ENCODE results near the gene MAMDC2. TPM values are rescaled to one million over a fixed set of nuclear protein-coding genes. Genes with fewer than 3 reads are reported as not detected.

MAMDC2 gene
- total RNA-seq, 3 donors from 2014 or later, result 17.0 to 33.9 (median 18.7) TPM

DNA sequence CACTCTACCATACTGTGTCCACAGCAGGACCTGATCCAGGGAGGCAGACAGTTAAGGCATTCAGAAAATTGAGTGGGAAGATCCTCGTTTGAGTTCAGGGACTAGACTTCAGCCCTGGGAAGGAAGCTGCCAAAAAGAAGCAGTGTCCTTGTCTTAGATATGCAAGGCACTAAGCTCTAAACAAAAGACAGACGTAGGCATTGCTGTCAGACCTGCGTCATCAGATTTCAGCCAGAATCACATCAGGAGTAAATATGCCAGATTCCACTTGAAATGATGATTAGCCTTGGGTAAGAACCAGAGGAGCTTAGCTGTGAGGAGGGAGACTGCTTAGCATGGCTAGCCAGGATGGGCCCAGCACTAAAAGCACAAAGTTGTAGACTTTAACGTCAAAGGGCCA, 56.7 kb downstream of the MAMDC2 start:
- no peaks in the 10 kb centered on the region for H3K4me1 ChIP-seq
- no peaks in the 10 kb centered on the region for H3K36me3 ChIP-seq
- intact Hi-C loops (cut with DNase I; ENCODE audit: low total_unique reads), result no loop called here
- no peak for TF ChIP-seq POLR2A (IDR thresholded peaks at IDR 0.05)
- TF ChIP-seq, protein P1, sequence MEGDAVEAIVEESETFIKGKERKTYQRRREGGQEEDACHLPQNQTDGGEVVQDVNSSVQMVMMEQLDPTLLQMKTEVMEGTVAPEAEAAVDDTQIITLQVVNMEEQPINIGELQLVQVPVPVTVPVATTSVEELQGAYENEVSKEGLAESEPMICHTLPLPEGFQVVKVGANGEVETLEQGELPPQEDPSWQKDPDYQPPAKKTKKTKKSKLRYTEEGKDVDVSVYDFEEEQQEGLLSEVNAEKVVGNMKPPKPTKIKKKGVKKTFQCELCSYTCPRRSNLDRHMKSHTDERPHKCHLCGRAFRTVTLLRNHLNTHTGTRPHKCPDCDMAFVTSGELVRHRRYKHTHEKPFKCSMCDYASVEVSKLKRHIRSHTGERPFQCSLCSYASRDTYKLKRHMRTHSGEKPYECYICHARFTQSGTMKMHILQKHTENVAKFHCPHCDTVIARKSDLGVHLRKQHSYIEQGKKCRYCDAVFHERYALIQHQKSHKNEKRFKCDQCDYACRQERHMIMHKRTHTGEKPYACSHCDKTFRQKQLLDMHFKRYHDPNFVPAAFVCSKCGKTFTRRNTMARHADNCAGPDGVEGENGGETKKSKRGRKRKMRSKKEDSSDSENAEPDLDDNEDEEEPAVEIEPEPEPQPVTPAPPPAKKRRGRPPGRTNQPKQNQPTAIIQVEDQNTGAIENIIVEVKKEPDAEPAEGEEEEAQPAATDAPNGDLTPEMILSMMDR (IDR thresholded peaks at IDR 0.05), result no peak
- TF ChIP-seq POLR2AphosphoS5 (IDR thresholded peaks at IDR 0.05), result no peak
- H3K27me3 ChIP-seq, result no peaks in the 10 kb centered on the region
- H3K4me3 ChIP-seq, result no peak overlapping the region
- H3K9me3 ChIP-seq, result no peaks in the 10 kb centered on the region
- DNase-seq (ENCODE audit: low spot score in 2 of 2), result no peak
- no peak overlapping the region for H3K27ac ChIP-seq

DNA sequence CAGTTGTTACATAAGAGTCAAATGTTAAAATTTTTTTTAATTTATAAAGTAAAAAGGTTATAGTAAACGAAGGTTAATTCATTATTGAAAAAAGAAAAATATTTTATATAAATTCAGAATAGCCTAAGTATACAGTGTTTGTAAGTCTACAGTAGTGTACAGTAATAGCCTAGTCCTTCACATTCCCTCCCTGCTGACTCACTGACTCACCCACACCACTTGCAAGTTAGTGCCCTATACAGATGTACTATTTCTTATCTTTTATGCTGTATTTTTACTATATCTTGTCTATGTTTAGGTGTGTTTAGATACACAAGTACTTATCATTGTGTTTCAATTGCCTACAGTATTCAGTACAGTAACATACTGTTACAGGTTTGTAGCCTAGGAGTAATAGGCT, 57.6 kb downstream of the MAMDC2 start:
- no peak for DNase-seq (ENCODE audit: low spot score in 2 of 2)
- Histone ChIP-seq H3K27me3 (no peaks in the 10 kb centered on the region), H3K27ac (no peak overlapping the region), H3K4me1 (no peaks in the 10 kb centered on the region), H3K9me3 (no peaks in the 10 kb centered on the region), H3K4me3 (no peak overlapping the region), H3K36me3 (no peaks in the 10 kb centered on the region)
- no peak for TF ChIP-seq POLR2A (IDR thresholded peaks at IDR 0.05)
- TF ChIP-seq, protein P1 (IDR thresholded peaks at IDR 0.05), result no peak
- TF ChIP-seq POLR2AphosphoS5 (IDR thresholded peaks at IDR 0.05), result no peak
- intact Hi-C loops (cut with DNase I; ENCODE audit: low total_unique reads), result no loop called here

DNA sequence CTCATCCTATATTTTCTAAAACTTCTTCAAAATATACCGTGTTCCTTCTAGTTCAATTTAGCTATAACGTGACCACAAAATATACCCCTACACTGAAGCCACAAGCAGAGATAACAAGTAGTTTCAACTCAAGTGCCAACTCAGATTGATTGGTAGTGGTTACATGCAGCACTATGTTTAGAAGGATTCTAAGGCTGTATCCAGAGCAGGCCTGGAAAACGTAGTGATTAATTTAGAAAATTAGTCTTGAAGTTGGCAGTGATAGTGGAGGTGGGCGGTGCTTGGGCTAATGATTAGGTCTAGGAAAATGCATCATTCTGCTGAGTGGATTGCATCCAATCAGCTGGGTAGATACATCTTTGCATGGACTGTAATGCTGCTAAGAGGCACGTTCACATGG, 61.5 kb downstream of the MAMDC2 start:
- H3K4me1 ChIP-seq, result no peaks in the 10 kb centered on the region
- intact Hi-C loops (cut with DNase I; ENCODE audit: low total_unique reads), result loop anchor here (5.0 kb wide), 1 partner anchor 63 kb away; the partner anchor contains the start of gene MAMDC2
- TF ChIP-seq POLR2AphosphoS5 (IDR thresholded peaks at IDR 0.05), result no peak
- TF ChIP-seq, protein P1 (IDR thresholded peaks at IDR 0.05), result no peak
- no peak overlapping the region for H3K27ac ChIP-seq
- DNase-seq (ENCODE audit: low spot score in 2 of 2), result no peak
- H3K36me3 ChIP-seq, result no peaks in the 10 kb centered on the region
- no peaks in the 10 kb centered on the region for H3K27me3 ChIP-seq
- no peaks in the 10 kb centered on the region for H3K9me3 ChIP-seq
- H3K4me3 ChIP-seq, result no peak overlapping the region

DNA sequence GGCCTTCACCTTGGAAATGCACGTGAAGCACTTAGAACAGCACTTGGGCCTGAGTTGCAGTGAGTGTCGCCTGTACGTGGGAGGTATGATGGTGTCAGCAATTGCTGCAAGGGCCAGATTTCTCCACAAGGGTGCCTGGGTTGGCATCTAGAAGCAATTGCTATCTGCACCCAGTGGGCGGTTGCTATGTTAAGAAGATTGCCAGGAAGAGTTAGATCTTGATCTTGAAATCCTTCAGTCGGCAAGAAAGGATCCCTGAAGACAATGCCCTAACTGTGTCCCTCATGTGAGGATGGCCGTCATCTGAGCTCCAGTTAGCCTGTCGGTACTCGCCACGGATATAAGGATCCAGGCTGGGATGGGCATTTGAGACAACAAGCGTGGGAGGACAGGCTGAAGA, 62.9 kb downstream of the MAMDC2 start:
- Histone ChIP-seq H3K4me1 (no peaks in the 10 kb centered on the region), H3K4me3 (no peak overlapping the region), H3K27ac (peak overlapping the region; percentile 51 to 66), H3K9me3 (no peaks in the 10 kb centered on the region), H3K36me3 (no peaks in the 10 kb centered on the region), H3K27me3 (no peaks in the 10 kb centered on the region)
- TF ChIP-seq, protein P1 (IDR thresholded peaks at IDR 0.05), result no peak
- no peak for TF ChIP-seq POLR2AphosphoS5 (IDR thresholded peaks at IDR 0.05)
- no peak for TF ChIP-seq POLR2A (IDR thresholded peaks at IDR 0.05)
- DNase-seq (ENCODE audit: low spot score in 2 of 2), result peak in 1 of 2 donors; percentile 66
- intact Hi-C loops (cut with DNase I; ENCODE audit: low total_unique reads), result loop anchor here (5.0 kb wide), 1 partner anchor 64 kb away; the partner anchor contains the start of gene MAMDC2

DNA sequence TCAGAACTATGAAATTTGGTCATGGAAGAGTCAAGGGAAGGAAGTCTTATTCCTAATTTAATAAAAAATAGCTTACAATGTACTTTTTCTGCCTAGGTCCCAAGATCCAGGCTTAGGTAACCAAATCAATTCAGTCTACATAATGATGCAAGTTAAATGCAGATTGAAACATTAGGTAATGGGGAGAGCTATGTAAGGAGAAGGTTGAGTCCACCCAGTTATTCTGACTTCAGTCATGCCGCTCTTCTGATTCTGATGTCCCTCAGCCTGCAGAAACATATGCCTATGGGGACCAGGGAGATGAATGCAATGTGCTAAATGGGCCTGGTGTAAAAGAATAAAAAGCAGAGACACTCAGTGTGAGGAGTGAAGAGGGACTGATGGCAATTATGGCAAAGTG, 63.9 kb downstream of the MAMDC2 start:
- no peaks in the 10 kb centered on the region for H3K36me3 ChIP-seq
- TF ChIP-seq POLR2AphosphoS5 (IDR thresholded peaks at IDR 0.05) (no peak), POLR2A (IDR thresholded peaks at IDR 0.05) (no peak)
- TF ChIP-seq, protein P1 (IDR thresholded peaks at IDR 0.05), result no peak
- H3K4me1 ChIP-seq, result no peaks in the 10 kb centered on the region
- intact Hi-C loops (cut with DNase I; ENCODE audit: low total_unique reads), result loop anchor here (5.0 kb wide), 1 partner anchor 65 kb away; the partner anchor contains the start of gene MAMDC2
- no peaks in the 10 kb centered on the region for H3K9me3 ChIP-seq
- H3K27ac ChIP-seq, result peak overlapping the region; percentile 37 to 66
- DNase-seq (ENCODE audit: low spot score in 2 of 2), result no peak
- no peak overlapping the region for H3K4me3 ChIP-seq
- no peaks in the 10 kb centered on the region for H3K27me3 ChIP-seq
